ENCODE measurements around the gene DEPDC1B. TPM values are rescaled to one million over a fixed set of nuclear protein-coding genes. Genes with fewer than 3 reads are reported as not detected.

The DEPDC1B gene
- total RNA-seq, 6 experiments from 2014 or later = 0.15 to 0.98 (median 0.47) TPM; not detected in 1

DNA sequence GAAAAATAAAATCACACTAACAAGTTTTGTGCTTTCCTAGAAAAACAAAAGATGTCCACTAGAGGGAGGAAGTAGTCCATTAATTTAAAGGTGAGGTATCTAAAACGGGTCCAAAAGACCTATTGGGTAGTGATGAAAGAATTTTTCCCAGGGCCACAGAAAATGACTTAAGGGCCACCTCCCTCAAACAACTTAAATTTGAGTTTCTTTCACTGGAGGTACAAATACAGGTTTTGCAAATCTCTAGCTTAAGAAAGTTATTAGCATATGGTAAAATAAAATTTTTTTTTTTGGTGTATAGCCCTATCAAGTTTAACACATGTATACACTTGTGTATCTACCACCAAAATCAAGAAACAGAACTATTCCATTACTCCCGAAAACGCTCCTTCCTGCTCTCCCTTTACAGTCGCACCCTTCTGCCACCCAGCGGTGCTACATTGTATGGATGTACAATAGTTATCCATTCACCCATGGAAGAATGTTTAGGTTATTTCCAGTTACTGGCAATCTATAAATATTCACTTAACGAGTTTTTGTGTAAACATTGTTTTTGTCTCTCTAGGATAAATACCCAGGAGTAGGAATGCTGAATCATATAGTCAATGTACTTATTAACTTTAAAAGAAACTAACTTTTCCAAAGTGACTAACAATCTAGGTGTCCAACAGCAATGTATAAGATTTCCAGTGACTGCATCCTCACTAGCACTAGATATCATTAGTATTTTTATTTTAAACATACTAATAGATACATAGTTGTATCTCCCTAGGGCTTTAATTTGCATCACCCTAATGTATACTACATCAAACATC is 21.9 kb downstream of the DEPDC1B start:
- 39% methylated on average over 6 of the region's 6 CpGs for WGBS (ENCODE audit: insufficient coverage, low coverage, low lambda C conversion rate, missing lambda C conversion rate)
- intact Hi-C loops (cut with DNase I) = no loop called here
- Histone ChIP-seq H3K27ac (no peak overlapping the region), H3K9me3 (no peaks in the 10 kb centered on the region), H3K4me3 (no peak overlapping the region), H3K27me3 (no peaks in the 10 kb centered on the region), H3K36me3 (no peaks in the 10 kb centered on the region), H3K4me1 (peaks cover 0 to 14% (median 9%) of the 10 kb centered on the region in 4 donors)
- ATAC-seq (peak; percentile 57 to 65 (median 60)), DNase-seq (no peak)
- TF ChIP-seq, protein P1, sequence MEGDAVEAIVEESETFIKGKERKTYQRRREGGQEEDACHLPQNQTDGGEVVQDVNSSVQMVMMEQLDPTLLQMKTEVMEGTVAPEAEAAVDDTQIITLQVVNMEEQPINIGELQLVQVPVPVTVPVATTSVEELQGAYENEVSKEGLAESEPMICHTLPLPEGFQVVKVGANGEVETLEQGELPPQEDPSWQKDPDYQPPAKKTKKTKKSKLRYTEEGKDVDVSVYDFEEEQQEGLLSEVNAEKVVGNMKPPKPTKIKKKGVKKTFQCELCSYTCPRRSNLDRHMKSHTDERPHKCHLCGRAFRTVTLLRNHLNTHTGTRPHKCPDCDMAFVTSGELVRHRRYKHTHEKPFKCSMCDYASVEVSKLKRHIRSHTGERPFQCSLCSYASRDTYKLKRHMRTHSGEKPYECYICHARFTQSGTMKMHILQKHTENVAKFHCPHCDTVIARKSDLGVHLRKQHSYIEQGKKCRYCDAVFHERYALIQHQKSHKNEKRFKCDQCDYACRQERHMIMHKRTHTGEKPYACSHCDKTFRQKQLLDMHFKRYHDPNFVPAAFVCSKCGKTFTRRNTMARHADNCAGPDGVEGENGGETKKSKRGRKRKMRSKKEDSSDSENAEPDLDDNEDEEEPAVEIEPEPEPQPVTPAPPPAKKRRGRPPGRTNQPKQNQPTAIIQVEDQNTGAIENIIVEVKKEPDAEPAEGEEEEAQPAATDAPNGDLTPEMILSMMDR (IDR thresholded peaks at IDR 0.05) = peak; percentile 54 to 58 (median 55)
- TF ChIP-seq POLR2A (IDR thresholded peaks at IDR 0.05) = no peak

DNA sequence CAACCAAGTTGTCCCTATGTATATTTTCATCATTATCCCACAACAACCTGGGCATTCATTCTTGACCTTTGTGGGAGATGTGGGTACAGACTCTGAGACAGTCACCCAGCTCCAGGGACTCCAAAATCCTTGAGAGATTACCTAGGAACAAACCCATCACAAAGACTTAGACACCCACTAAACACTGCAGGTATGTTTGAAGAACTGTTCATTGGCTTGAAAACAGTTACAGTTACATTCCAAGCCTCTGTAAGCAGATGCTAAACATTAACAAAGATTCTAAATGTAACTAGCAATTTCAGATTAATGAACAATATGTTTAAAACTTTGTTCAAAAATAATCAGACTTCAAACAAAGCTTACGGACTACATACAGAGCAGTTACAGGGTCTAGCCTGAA is 24.7 kb downstream of the DEPDC1B start:
- H3K27ac ChIP-seq = no peak overlapping the region
- DNase-seq (no peak), ATAC-seq (no peak)
- H3K36me3 ChIP-seq = no peaks in the 10 kb centered on the region
- H3K27me3 ChIP-seq = no peaks in the 10 kb centered on the region
- 75% methylated on average over 1 of the region's 1 CpG for WGBS (ENCODE audit: insufficient coverage, low coverage, low lambda C conversion rate, missing lambda C conversion rate)
- TF ChIP-seq, protein P1 (IDR thresholded peaks at IDR 0.05) = no peak
- no peak for TF ChIP-seq POLR2A (IDR thresholded peaks at IDR 0.05)
- no peak overlapping the region for H3K4me3 ChIP-seq
- H3K4me1 ChIP-seq = peaks cover 0 to 32% (median 9%) of the 10 kb centered on the region in 4 donors
- H3K9me3 ChIP-seq = no peaks in the 10 kb centered on the region
- intact Hi-C loops (cut with DNase I) = no loop called here

DNA sequence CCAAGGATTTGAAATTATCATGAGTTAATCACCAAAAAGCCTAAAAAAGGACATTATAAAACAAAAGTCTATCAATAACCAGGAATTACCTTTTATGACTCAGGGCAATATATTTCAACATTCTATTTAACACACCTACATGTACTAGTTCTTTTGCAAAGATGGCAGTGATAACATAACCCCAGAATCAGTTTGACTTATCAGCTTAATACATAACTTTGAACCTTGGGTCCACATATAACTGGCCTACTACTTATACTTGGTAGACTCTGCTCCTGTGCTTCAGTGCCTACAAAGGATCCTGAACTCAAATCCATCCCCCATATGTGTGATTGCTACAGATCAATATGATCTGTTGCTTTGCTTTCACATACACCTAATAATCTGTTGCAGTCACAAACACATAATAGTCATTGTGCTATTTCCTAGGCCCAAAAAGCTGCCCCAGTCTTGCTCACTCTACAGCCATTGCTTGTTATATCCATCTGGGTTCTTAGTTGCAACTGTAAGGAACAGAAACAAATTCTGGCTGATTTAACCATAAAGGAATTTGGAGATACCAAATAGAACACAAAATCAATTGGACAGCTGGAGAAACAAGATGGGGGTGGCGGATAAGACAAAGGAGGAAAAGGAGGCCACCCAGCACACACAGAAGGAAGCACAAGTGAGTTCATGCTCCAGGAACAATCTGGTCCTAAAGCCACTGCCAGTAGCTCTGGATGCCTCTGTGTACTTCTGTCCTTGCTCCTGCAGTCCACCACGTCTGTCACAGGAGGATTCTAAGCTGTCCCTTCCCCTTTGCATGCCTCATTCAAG is 25.5 kb downstream of the DEPDC1B start:
- TF ChIP-seq, protein P1 (IDR thresholded peaks at IDR 0.05) = no peak
- no peak for TF ChIP-seq POLR2A (IDR thresholded peaks at IDR 0.05)
- H3K36me3 ChIP-seq = no peaks in the 10 kb centered on the region
- no peaks in the 10 kb centered on the region for H3K27me3 ChIP-seq
- 68% methylated on average over 2 of the region's 2 CpGs for WGBS (ENCODE audit: insufficient coverage, low coverage, low lambda C conversion rate, missing lambda C conversion rate)
- H3K4me1 ChIP-seq = peaks cover 0 to 32% (median 9%) of the 10 kb centered on the region in 4 donors
- no peak overlapping the region for H3K27ac ChIP-seq
- intact Hi-C loops (cut with DNase I) = no loop called here
- no peak overlapping the region for H3K4me3 ChIP-seq
- no peak for DNase-seq
- no peak for ATAC-seq
- H3K9me3 ChIP-seq = no peaks in the 10 kb centered on the region

DNA sequence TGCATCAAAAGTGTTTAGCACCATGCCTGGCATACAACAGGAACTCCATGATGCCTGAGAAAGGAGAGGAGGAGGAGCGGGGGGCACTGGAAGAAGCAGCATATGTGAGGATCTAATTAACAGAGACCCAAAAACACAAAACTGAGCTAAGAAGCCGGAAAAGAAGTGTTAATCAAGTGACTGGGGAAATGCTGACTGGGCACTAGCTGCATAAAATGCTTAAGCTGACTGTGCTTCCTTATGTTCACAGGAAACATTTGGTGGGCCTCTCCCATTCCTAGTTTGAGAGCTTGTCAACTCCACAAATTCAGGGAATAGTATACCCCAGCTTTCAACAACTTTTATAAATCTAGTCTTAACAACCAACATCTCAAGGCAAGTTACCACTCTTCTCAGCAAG is 26.6 kb downstream of the DEPDC1B start:
- no peak overlapping the region for H3K4me3 ChIP-seq
- DNase-seq (no peak), ATAC-seq (no peak)
- no peaks in the 10 kb centered on the region for H3K27me3 ChIP-seq
- H3K27ac ChIP-seq = peak overlapping the region in 1 of 3 donors; percentile 68
- peaks cover 0 to 38% (median 9%) of the 10 kb centered on the region in 4 donors for H3K4me1 ChIP-seq
- WGBS (ENCODE audit: insufficient coverage, low coverage, low lambda C conversion rate, missing lambda C conversion rate) = 81% methylated on average over 2 of the region's 2 CpGs
- H3K9me3 ChIP-seq = no peaks in the 10 kb centered on the region
- TF ChIP-seq POLR2A (IDR thresholded peaks at IDR 0.05) = no peak
- TF ChIP-seq, protein P1 (IDR thresholded peaks at IDR 0.05) = no peak
- no peaks in the 10 kb centered on the region for H3K36me3 ChIP-seq
- intact Hi-C loops (cut with DNase I) = no loop called here
